Stimulated activated CD4-positive, alpha-beta T cell treated with anti-CD3 and anti-CD28 coated beads, Interleukin-2, amount 100 ng/mL, for 24 hours (primary cell): ENCODE data around the gene LMF2.
A peak's percentile ranks its signal among the peaks of the same experiment; 100 is the strongest.

Source experiments
- DNase-seq, 2 donors: peaks; one replicate each; pipeline ENCODE4 v3.0.0-alpha.2; 2020

The LMF2 gene

GRCh38 chr22:50481045-50481439, 26.5 kb downstream of the LMF2 start:
- no peak for DNase-seq

- DNase-seq = no peak
Observed at GRCh38 chr22:50479721-50480120, 27.8 kb downstream of the LMF2 start.

- DNase-seq = no peak
Observed at GRCh38 chr22:50477923-50478322, 29.6 kb downstream of the LMF2 start.

- DNase-seq = no peak
Observed at GRCh38 chr22:50476868-50477267, 30.6 kb downstream of the LMF2 start.

GRCh38 chr22:50475652-50476002, 31.9 kb downstream of the LMF2 start:
- no peak for DNase-seq

GRCh38 chr22:50474710-50475651, 32.5 kb downstream of the LMF2 start, which contains the start of gene SBF1:
TSS of gene SBF1 (minus strand) at chr22:50475035. CDS start at chr22:50474840, 195 bp downstream.
- peak; percentile 91 to 92 for DNase-seq

GRCh38 chr22:50473855-50474671, 33.4 kb downstream of the LMF2 start:
- DNase-seq = peak; percentile 45 to 51

- peak; percentile 48 to 49 for DNase-seq
Observed at GRCh38 chr22:50473088-50473487, 34.4 kb downstream of the LMF2 start.

- DNase-seq = no peak
Observed at GRCh38 chr22:50471962-50472361, 35.5 kb downstream of the LMF2 start.

GRCh38 chr22:50471197-50471847, 36.2 kb downstream of the LMF2 start:
- DNase-seq = no peak

- DNase-seq = no peak
Observed at GRCh38 chr22:50470491-50470890, 37.0 kb downstream of the LMF2 start.

- peak; percentile 91 to 93 for DNase-seq
Observed at GRCh38 chr22:50469377-50470305, 37.9 kb downstream of the LMF2 start.

GRCh38 chr22:50468626-50469025, 38.9 kb downstream of the LMF2 start:
- DNase-seq = no peak

GRCh38 chr22:50467773-50468440, 39.6 kb downstream of the LMF2 start:
- DNase-seq = no peak

GRCh38 chr22:50467341-50467740, 40.2 kb downstream of the LMF2 start:
- no peak for DNase-seq

GRCh38 chr22:50465066-50465930, 42.2 kb downstream of the LMF2 start:
- DNase-seq = no peak

GRCh38 chr22:50464451-50464850, 43.1 kb downstream of the LMF2 start:
- DNase-seq = no peak

- DNase-seq = no peak
Observed at GRCh38 chr22:50463188-50463900, 44.2 kb downstream of the LMF2 start.

- DNase-seq = no peak
Observed at GRCh38 chr22:50461979-50462540, 45.4 kb downstream of the LMF2 start.
